ENCODE measurements around the gene NCOA7. TPM values are rescaled to one million over a fixed set of nuclear protein-coding genes. Genes with fewer than 3 reads are reported as not detected.

The NCOA7 gene
- total and polyA plus RNA-seq, 10 of the 15 experiments (the other 5 are each of a cell fraction or from before 2014, with no cell fraction given): 18.9 to 50.3 (median 34.2) TPM

- Histone ChIP-seq H3K36me3 (ENCODE audit: control insufficient read depth in 2 of 2, insufficient read depth in 2 of 2, low read length in 1 of 2) (no peaks in the 10 kb centered on the region; a peak in 1 of 4 replicates), H3K27ac (ENCODE audit: control insufficient read depth, insufficient read depth) (no peak overlapping the region), H3K4me2 (ENCODE audit: control insufficient read depth, insufficient read depth) (no peak overlapping the region), H3K9ac (ENCODE audit: control insufficient read depth, insufficient read depth, low read length) (no peak overlapping the region), H4K20me1 (ENCODE audit: control insufficient read depth, insufficient read depth) (no peaks in the 10 kb centered on the region), H3K9me3 (replicated peaks; ENCODE audit: control insufficient read depth, insufficient read depth, low read length) (no peaks in the 10 kb centered on the region), H3K4me1 (ENCODE audit: control insufficient read depth, insufficient read depth, low read length) (no peaks in the 10 kb centered on the region), H2AFZ (ENCODE audit: control insufficient read depth, low read depth, low read length) (no peak overlapping the region), H3K79me2 (ENCODE audit: control insufficient read depth, insufficient read depth, low read length) (no peaks in the 10 kb centered on the region), H3K4me3 (no peak overlapping the region), H3K27me3 (replicated peaks in 1 of 2; ENCODE audit: control insufficient read depth in 2 of 2, insufficient read depth in 2 of 2, low read length in 1 of 2) (no peaks in the 10 kb centered on the region)
- TF ChIP-seq RCOR1 (conservative IDR thresholded peaks at IDR 0.05; ENCODE audit: low read depth, low read length) (no peak), RB1 (IDR thresholded peaks at IDR 0.05; ENCODE audit: borderline replicate concordance) (no peak), TCF3 (IDR thresholded peaks at IDR 0.05; ENCODE audit: borderline replicate concordance, insufficient read depth, low read depth, low read length) (no peak), CHD1 (IDR thresholded peaks at IDR 0.05; ENCODE audit: low read depth, low read length) (no peak), FOXM1 (IDR thresholded peaks at IDR 0.05; ENCODE audit: low read depth, low read length) (no peak), ZBTB11 (CRISPR knock-in tag; IDR thresholded peaks at IDR 0.05) (no peak), RUNX3 (IDR thresholded peaks at IDR 0.05; ENCODE audit: low read length) (no peak), CBX5 (IDR thresholded peaks at IDR 0.05; ENCODE audit: low read depth) (no peak), EP300 (IDR thresholded peaks at IDR 0.05; ENCODE audit: borderline replicate concordance in 1 of 2, control insufficient read depth in 1 of 2, low read depth in 2 of 2, low read length in 2 of 2) (no peak), KAT2A (conservative IDR thresholded peaks at IDR 0.05; ENCODE audit: control insufficient read depth, low read depth, low read length) (no peak)
- ChIA-PET SMC1A (ENCODE audit: uncharacterized antibody, unreplicated experiment) (interaction anchor here (1.7 to 4.4 kb wide), 4 partner anchors 11 to 183 kb away, joined by 7 to 23 read pairs (median 13); no protein-coding TSS in a partner anchor), RAD21 (ENCODE audit: unreplicated experiment) (interaction anchor here (1.0 to 2.0 kb wide), 5 partner anchors 9 to 183 kb away, joined by 3 to 10 read pairs (median 3); no protein-coding TSS in a partner anchor), CTCF (interaction anchor here (1.6 to 15.3 kb wide), 4 partner anchors 9 to 176 kb away, joined by 3 to 505 read pairs (median 94); partner anchors contain the start of gene NCOA7), POLR2A (no interaction called here)
- in situ Hi-C loops (cut with MboI) (no loop called here), intact Hi-C loops (cut with micrococcal nuclease; ENCODE audit: unreplicated experiment) (no loop called here)
- no peak for ATAC-seq
- BruUV-seq (replicated peaks): no TSS peak
- WGBS (ENCODE audit: insufficient coverage, insufficient replicate concordance, low lambda C conversion rate, missing lambda C conversion rate): 94% methylated on average over 2 of the region's 2 CpGs
- no peak for DNase-seq (ENCODE audit: low read depth, low spot score)
- FAIRE-seq: no peak
These were observed 173.1 kb downstream of the NCOA7 start for GRCh38 chr6:125963817-125964216.

Measured in GM12878 (cell line).